Adrenal gland (tissue), 5 donors: ENCODE data around the gene GRHL3.

ENCODE experiments used
- CTCF ChIP-seq, 6 experiments: fragments of 450-650 bp in 4 of 6; fragments of 200-600 bp in 2 of 6; sonication (generic) in 1 of 6; IDR thresholded peaks; 1 replicate in 5 of 6; 2 replicates in 1 of 6; pipeline versions ENCODE4 v1.5.1 to v1.8.0; 2016 to 2021; ENCODE audit warnings: antibody characterized with exemption in 6 of 6, mild to moderate bottlenecking in 2 of 6, moderate library complexity in 1 of 6
- POLR2A ChIP-seq, 2 donors: fragments of 450-650 bp; IDR thresholded peaks; one replicate each; pipeline ENCODE4 v1.6.1; 2017; ENCODE audit warnings: antibody characterized with exemption in 2 of 2, mild to moderate bottlenecking in 2 of 2, moderate library complexity in 1 of 2
- donor health status: DM: no; HTN: no; CAD: no.

GRCh38 chr1:24353292-24353891 is 34.2 kb downstream of the GRHL3 start:
- no peak for TF ChIP-seq POLR2A (IDR thresholded peaks at IDR 0.05)
- TF ChIP-seq CTCF (IDR thresholded peaks at IDR 0.05), result no peak
